Renal pelvis (tissue), 4 donors: ENCODE results near the gene PLAC8. TPM values are rescaled to one million over a fixed set of nuclear protein-coding genes. Genes with fewer than 3 reads are reported as not detected.
"Not testable (repeated sequence)": the region's sequence is repeated elsewhere in the genome, so short reads cannot be mapped to it uniquely, and the experiment has no call there.

ENCODE experiments used
- DNase-seq: peaks from one replicate; pipeline ENCODE4 v3.0.0-alpha.2; 2013
- polyA plus RNA-seq, 3 donors: library from polyadenylated mRNA; unstranded; fragments of 120-200 nt; gene quantifications; one replicate each; pipeline ENCODE4 v1.2.1, GENCODE V29; 2013; ENCODE audit not compliant: insufficient read length in 3 of 3

Gene PLAC8
- polyA plus RNA-seq, 3 donors = 2.6 to 3.0 (median 2.9) TPM

GRCh38 chr4:83115000-83115399 is 471 bp upstream of the PLAC8 start:
- DNase-seq = no peak

- no peak for DNase-seq
These were observed 1.1 kb downstream of the PLAC8 start for GRCh38 chr4:83113429-83113786.

GRCh38 chr4:83112678-83113428 is 1.7 kb downstream of the PLAC8 start:
- DNase-seq = no peak

GRCh38 chr4:83112231-83112630 is 2.3 kb downstream of the PLAC8 start:
- DNase-seq = no peak

GRCh38 chr4:83111751-83112141 is 2.8 kb downstream of the PLAC8 start:
- not testable (repeated sequence) for DNase-seq

- no peak for DNase-seq
These were observed 3.4 kb downstream of the PLAC8 start for GRCh38 chr4:83110970-83111750.

GRCh38 chr4:83110223-83110945 is 4.1 kb downstream of the PLAC8 start:
- peak; percentile 81 for DNase-seq

- peak; percentile 48 for DNase-seq
These were observed 4.9 kb downstream of the PLAC8 start for GRCh38 chr4:83109480-83110222.

- DNase-seq = no peak
These were observed 6.2 kb downstream of the PLAC8 start for GRCh38 chr4:83108101-83108861.

- DNase-seq = no peak
These were observed 6.9 kb downstream of the PLAC8 start for GRCh38 chr4:83107631-83108030.

- no peak for DNase-seq
These were observed 9.5 kb downstream of the PLAC8 start for GRCh38 chr4:83104991-83105390.

GRCh38 chr4:83096397-83096796 is 18.1 kb downstream of the PLAC8 start:
- no peak for DNase-seq

GRCh38 chr4:83093060-83093640 is 21.4 kb downstream of the PLAC8 start:
- no peak for DNase-seq

GRCh38 chr4:83089410-83090157 is 24.9 kb downstream of the PLAC8 start:
- DNase-seq = no peak

- DNase-seq = not testable (repeated sequence)
These were observed 29.6 kb downstream of the PLAC8 start for GRCh38 chr4:83084956-83085355.

GRCh38 chr4:83083925-83084475 is 30.5 kb downstream of the PLAC8 start:
- no peak for DNase-seq

GRCh38 chr4:83082777-83083176 is 31.8 kb downstream of the PLAC8 start:
- no peak for DNase-seq

- DNase-seq = no peak
These were observed 34.0 kb downstream of the PLAC8 start for GRCh38 chr4:83080561-83080960.

GRCh38 chr4:83075311-83076095 is 39.0 kb downstream of the PLAC8 start:
- DNase-seq = no peak
